ENCODE data around the gene DSG2.
"Not testable (repeated sequence)": the region's sequence is repeated elsewhere in the genome, so short reads cannot be mapped to it uniquely, and the experiment has no call there.

DSG2 gene

DNA sequence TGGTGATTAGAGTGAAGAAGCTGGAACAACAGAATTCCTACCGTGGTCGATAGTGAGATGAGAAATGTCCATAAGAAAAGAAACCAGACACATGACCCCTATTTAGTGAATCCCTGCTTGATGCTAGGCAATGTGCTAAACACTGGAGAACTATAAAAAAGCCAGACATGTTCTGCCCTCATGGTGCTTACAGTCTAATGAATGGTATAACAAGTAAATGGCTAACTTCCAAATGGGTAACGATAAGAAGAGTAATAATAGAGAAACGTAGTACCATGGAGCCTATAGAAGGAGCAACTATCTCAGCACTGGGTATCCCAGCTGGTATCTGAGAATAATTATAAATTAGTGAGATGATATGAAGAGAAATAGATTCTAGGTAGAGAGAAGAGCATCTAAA lies 5.0 kb downstream of the DSG2 start:
- DNase-seq = no peak

DNA sequence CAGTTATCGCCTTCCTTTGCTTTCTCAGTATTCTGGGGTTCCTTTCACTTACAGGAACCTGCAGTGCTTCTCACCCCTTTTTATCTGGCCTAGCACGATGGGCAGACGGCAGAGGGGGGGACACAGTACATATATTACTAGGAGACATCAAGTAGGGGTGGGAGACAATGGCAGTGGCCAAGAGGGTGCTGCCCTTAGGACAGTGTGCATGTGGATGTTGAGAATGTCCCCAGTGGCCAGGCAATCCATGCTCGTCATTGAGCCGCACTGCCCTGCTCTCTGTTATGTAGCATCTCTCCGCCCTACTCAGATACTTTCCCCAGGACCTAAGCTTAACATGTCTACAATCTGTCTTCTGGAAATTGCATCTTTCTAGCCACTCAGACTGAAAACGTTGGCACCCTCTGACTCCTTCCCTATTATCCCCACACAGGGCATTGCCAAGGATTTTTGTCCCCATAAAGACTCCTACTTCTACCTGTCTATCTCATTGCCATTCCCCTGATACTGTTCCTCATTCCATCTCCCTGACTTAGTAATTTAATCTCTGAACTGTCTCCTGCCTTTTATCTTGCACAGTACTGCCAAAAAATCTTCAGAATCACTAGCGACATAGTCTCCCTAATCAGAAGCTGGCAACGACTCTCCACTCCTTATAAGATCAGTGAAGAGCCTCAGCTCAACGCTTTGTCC lies 6.6 kb downstream of the DSG2 start:
- DNase-seq = no peak

DNA sequence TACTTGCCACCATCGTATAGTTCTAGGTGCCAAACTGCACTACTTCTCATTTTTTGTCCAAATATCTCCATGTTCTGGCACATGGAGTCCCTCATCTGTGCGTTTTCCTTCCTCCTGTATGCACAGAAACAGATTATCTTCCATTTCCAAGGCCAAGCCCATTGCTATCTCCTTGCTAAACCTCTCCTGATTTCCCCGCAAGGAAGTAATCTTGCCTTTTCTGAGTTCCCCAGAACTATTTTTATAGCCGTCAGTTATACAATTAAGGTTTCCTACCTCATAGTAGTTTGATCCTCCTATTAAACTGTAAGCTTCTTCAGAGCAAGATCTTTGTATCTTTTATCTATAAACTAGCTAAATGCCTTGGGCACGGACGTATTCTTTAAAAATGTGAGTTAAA lies 7.2 kb downstream of the DSG2 start:
- DNase-seq = no peak

DNA sequence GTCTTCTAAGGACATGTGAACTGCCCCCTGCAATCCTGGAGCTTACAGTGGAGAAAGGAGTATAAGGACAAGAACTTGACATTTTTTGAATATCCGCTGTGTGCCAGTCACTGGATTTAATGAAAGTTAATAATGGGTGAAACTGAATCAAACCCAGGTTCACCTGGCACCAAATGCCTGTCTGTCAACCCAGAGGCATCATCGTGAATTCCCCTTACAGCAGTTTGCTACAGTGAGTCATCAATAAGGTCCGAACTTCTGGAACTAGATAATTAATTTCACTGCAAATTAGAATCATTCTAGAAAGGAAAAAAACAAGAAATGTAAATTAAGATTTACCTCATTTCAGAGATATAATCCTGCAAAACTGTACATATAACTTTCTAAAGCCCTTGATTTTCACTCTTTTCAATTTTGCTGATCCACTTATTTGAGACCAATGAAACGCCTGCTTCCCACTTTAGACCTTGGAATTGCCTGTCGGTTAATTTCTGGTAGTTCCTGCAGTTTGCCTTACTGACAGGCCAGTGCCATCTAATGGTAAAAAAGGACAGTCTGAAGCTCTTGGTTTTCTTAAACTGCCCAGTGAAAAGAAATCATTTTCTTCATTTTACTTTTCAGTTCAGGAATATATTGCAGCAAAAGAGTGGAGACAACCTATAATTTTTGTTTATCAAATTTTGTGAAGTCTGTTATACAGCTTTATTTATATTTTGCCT lies 8.2 kb downstream of the DSG2 start:
- DNase-seq = no peak

DNA sequence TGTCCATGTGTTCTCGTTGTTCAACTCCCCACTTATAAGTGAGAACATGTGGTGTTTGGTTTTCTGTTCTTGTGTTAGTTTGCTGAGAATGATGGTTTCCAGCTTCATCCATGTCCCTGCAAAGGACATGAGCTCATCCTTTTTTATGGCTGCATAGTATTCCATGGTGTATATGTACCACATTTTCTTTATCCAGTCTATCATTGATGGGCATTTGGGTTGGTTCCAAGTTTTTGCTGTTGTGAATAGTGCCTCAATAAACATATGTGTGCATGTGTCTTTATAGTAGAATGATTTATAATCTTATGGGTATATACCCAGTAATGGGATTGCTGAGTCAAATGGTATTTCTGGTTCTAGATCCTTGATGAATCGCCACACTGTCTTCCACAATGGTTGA lies 9.1 kb downstream of the DSG2 start:
- not testable (repeated sequence) for DNase-seq

DNA sequence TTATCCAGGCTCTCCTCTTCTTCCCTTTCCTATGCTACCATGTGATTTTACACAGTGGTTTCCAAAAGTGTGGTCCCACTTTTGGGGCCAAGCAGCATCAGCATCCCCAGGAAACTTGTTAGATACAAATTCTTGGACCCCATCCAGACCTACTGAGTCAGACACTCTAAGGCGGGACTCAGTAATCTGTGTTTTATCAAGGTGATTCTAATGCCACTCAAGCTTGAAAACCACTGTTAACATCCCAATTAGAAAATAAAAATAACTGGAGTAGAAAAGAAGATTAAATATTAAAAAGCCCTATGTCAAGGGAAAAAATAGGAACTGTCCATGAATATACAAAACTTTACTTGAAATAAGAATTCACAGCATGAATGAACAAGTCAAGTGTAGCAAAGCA lies 10.8 kb downstream of the DSG2 start:
- DNase-seq = no peak

DNA sequence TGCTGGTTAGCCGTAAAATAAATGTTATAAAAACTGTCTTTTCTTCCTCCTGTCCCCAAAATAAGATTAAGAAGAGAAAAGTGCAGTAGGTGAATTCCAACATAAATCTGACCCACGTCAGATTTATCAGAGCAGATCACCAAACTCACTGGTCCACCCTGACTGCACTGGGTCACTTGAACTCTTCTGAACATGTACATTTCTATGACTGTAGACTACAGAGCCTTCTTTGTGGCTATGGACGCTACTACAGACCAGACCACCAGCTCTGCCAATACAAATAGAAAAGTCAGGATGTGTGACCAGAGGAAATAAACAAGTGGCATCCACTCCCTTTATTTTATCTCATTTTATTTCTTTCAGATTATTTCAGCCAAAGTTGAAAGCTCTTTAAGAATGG lies 11.6 kb downstream of the DSG2 start:
- DNase-seq = no peak

DNA sequence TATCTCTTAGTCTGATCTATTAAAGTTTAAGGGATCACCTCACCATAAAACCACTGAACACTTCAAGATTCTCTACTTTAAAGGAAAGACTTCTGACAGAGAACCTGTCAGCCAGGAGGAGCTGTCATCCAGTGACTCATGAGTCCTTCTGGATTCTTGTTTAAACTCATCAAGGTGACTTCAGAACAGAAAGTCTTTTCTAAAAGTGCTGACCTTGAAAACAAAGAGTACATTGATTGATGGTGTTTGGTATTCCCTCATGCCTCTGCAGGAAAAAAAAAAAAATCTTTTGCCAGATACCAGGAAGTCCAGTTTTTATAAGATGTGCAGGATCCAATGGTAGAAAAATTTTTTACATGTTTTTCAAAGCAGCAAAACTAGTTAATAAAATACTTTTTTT lies 12.3 kb downstream of the DSG2 start:
- no peak for DNase-seq

DNA sequence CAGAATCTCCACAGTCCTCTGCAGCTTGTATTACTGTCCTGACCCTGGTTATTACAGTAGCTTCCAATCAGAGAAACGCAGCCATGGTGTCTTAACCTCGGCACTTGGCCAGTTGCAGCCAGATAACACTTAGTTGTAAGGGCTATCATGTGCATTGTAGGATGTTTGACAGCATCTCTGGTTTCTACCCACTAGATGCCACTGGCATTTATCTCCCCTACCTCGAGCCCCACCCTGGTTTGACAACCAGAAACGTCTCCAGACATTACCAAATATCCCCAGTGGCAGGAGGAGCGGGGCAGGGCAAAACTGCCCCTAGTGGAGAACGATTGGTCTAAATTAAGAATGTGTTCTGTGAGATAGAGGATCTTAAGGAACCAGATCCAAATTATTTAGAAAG lies 13.1 kb downstream of the DSG2 start:
- DNase-seq = no peak

DNA sequence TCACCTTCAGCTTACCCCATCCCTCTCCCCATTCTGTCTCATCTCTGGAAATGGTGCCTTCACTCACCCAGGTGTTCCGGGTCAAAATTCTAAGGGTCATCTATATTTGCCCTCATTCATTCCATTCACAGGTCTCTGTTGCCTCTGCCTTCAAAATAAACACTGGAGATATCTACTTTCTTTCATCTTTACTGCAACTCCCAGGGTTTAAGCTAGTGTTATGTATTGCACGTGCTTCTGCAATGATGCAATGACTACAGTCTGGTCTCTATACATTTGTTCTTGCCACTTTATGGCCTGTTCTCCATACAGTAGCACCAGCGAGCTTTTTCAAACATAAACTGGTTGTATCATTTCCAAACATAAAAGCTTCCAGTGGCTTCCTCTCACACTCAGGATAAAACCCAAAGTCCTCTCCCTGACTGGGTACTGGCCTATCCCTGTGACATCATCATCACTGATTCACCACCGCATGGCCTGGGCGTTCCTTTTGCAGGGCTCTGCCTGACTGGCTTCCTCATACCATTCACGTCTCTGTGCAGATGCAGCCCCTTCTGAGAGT lies 14.3 kb downstream of the DSG2 start:
- DNase-seq = no peak

DNA sequence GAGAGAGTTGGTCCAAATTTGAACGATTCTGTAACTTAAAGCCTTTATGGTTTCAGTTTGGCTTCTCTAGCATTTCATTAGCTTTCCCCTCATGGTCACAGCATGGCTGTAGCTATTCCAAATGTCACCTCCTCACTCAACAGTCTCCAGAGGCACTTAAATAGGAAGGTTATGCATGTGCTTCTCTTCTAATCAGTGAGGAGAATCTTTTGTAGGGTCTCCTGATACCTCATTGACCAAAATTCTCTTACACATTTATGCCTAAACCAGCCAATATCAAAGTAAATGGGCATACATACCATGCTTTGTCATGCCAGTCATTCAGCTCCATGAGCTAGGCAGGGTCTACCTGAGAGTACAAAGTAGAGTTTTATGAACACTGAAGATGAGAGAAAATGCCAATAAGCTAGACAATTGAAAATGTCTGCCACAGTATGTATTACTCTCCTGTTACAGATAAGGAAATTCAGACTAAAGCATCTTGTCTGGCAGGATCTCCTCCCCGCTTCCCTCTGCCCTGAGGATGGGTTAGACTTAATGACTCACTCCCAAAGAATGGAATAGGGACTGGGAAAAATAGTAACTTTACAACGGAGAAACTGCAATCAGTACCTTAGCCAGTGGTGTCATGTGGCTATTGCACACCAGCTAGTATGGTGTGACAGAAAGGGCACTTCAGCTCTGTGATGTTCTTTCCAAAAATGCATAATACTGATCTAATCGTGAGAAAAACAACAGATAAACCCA lies 15.4 kb downstream of the DSG2 start:
- no peak for DNase-seq

DNA sequence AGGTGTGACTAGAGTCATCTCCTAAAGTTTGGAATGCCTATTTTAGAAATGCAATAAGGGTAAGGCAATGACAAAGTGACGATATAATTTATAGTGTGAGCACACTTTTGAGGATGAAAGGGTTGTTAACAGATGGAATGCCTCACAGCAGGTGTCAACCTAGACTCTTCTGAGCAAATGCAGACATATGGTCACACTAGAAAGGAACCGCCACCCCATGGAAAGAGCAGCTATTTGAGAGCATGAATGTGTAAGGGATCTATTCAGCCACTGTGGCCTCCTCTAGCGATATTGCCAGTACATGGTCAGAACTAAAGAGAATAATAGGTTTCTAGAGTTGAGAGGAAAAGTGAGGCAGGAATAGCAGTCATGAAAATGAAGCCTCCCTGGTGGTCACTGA lies 18.5 kb downstream of the DSG2 start:
- no peak for DNase-seq

DNA sequence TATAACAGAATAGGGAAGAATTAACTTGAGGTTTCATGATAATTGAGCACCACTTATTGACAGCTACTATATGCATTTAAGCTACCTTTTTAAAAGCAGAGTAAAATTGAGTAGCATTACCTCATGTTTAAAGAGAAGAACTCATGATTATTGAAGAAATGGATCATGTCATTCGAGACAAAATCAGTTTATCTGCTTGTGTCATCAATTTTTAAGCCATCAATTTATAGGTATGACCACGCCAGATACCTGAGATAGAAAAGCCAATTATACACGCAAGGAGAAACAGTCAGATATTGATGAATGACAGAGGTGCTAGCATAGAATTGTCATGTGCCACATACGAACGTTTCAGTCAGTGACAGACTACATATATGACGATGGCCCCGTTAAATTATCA lies 28.4 kb downstream of the DSG2 start:
- no peak for DNase-seq

DNA sequence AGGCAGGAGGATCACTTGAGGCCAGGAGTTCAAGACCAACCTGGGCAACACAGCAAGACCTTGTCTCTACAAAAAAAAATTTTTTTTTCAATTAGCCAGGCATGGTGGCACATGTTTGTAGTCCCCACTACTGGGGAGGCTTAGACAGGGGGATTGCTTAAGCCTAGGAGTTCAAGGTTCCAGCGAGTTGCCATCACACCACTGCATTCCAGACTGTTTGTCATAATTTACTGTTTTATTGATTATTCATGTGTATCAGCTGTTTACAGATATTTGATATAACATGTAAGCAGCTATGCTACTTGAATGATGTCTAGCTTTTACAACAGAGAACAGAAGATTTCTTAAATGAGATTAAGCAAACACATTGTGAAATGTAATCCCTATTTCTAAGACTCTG lies 35.3 kb downstream of the DSG2 start:
- no peak for DNase-seq

DNA sequence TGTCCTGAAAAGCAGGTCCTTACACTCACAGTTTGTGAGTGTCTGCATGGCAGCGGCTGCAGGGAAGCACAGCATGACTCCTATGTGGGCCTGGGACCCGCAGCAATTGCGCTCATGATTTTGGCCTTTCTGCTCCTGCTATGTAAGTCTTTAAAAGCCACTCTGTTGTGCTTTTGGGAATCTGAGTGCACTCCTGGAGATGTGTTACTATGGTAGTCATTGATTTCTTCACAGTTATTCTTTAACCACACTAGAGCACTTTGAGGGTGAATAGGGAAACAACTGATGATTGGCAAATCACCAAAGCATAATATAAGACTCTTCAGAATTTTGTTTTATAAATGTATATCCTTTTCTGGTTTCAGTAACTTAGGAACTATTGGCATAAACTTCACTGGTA lies 40.9 kb downstream of the DSG2 start:
- DNase-seq = no peak

DNA sequence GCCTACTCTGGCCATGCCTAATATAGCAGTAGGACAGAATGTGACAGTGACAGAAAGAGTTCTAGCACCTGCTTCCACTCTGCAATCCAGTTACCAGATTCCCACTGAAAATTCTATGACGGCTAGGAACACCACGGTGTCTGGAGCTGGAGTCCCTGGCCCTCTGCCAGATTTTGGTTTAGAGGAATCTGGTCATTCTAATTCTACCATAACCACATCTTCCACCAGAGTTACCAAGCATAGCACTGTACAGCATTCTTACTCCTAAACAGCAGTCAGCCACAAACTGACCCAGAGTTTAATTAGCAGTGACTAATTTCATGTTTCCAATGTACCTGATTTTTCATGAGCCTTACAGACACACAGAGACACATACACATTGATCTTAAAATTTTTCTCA lies 48.5 kb downstream of the DSG2 start:
- DNase-seq = no peak

DNA sequence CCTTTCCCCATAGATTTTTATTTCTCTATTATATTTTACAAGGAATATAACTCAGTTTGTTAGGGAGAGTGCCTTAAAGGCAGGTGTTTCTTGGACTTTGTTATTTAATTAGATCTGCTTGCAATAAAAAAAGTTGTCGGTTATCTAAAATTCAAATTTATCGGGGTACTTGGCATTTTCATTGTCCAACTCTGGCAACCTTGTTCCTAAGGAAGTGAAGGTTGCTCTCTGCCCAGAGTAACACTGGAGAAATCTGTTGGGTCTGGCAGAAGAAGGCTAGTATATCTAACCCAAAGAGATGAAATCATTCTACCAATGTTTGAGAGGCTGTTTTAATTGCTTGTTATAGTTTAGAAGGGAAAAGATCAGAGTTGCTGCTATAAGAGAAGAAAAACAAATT lies 50.9 kb downstream of the DSG2 start:
- no peak for DNase-seq

DNA sequence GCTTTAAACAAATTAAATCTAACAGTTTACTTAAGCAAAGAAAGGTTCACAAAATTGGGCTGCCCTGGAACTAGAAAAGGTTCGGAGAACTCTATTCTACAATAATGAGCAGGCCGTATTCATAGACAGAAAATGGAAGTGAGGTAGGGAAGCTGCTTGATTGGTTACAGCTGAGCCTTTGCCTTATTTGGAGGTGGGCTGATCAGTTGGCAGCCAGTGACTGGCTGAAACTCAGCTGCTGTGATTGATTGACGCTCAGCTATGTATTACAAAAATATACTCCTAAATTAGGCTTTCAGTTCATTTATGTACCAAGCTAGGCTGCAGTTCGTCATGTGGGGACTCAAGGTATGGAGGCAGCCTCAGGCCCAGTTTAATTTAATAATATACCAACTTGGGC lies 51.4 kb downstream of the DSG2 start:
- no peak for DNase-seq

DNA sequence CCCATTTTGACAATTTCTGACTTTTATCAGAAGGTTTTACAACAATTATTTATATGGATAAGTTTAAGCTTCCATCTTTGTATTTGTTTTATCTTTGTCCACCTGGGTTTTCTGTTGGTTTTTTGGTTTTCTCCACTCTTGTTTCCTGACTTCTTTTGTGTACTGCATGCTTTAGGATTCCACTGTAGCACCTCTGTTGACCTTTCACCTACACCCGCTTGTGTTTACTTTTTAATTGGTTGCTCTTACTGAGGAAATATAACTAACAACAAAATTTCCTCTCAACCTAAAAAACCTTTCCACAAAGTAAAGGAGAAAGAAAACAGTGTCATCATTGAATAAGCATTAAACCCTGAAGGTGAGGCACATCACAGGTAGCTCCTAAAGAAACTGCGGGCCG lies 53.9 kb downstream of the DSG2 start:
- no peak for DNase-seq

DNA sequence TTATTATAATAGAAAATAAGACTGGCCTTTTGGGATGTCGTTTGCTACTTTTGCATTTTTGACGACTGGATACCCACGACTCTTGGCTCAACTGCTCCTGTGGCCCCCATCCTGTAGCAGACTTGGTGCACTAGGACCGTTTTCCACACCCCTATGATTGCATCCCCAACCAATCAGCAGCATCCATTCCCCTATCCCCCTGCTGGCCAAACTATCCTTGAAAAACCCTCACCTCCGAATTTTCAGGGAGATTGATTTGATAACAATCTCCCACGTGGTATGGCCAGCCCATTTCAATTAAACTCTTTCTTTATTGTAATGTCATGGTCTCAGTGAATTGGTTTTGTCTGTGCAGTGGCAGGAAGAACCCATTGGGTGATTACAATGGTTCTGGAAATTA lies 55.8 kb downstream of the DSG2 start:
- DNase-seq = no peak

DNA sequence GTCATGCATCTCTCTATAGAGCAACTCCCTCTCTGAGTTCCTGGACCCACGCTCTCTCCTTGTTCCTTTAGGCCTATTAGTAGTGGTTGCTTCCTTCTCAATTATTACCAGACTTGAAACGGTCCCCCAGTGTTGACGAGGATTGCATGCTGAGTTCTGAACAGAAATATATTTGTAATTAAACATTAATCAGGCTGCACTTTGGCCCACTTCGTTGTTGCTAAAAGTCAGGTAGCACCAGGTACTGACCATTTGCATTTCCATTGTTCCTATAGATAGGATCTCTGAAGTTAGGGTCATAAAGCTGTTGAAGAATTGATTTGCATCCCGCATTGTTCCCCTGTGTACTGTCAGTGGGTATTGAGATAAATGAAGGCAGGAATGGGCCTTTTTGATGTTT lies 56.8 kb downstream of the DSG2 start:
- DNase-seq = no peak

DNA sequence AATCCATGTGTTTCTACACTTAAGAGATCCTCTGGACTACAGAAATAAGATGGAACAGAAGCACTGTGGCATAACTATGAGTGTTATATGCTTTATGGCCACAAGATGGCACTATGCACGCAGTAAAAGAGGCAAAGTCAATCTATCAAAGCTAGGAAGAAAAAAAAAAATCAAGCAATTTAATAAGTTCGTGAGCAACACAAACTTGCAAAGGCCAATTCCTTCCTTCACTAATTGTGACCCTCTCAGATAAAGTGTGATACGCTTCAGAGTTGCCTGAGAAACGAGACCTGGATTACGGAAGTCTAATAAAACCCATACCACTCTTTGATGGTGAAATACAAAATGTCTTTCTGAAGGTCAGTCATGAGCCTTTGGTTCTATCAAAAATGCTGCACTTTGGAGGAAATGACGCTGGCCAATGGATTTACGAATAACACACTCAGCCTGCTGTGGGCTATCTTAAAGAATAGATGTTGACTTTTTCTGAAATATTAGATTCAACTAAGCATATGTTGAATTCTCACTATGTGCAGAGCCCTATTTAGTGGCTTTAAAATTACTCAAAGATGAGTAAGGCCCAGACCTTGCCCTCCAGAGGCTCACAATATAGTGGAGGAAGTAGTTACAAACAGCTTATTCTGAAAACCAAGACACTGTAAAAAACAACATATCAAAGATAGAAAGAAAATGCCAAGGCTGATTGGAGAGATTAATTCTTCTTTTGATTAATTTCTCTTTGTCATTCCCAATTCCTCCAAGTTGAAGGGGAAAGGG lies 58.2 kb downstream of the DSG2 start:
- peak; percentile 40 for DNase-seq

DNA sequence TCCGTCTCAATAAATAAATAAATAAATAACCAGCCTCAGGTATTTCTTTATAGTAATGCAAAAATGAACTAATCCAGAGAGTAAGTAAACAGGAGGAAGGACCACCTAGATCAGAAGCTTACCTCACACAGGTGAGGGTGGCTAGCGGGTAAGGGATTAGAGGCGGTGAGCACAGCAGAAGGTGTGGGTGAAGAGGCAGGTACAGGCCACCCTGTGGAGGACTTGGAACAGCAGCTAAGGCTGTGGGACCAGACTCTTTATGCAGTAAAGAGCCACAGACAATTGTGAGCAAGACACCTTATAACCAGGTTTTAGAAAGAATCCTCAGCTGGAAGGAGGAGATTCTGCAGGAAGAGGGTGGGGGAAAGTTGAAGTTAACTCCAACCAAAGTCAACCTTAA lies 59.5 kb downstream of the DSG2 start:
- no peak for DNase-seq
